K562 (cell line): ENCODE data around the gene SNAP23. TPM values are rescaled to one million over a fixed set of nuclear protein-coding genes. Genes with fewer than 3 reads are reported as not detected.

Experiments used
- CREM ChIP-seq: IDR thresholded peaks from 2 replicates; pipeline ENCODE4 v1.6.1; 2014; ENCODE audit warnings: antibody characterized with exemption, low read depth
- HDAC2 ChIP-seq: fragments of 450-650 bp; IDR thresholded peaks from 2 replicates; pipeline ENCODE4 v1.6.1; 2016; ENCODE audit warnings: mild to moderate bottlenecking
- HMGN3 ChIP-seq: IDR thresholded peaks from 2 replicates; pipeline ENCODE4 v1.6.1; 2011; ENCODE audit warnings: borderline replicate concordance, low read depth, mild to moderate bottlenecking, mixed read lengths, low read length; ENCODE audit not compliant: insufficient read length; ENCODE audit errors: extremely low read depth
- HNRNPK ChIP-seq: fragments of 200-400 bp; formaldehyde crosslinking; IDR thresholded peaks from one replicate; pipeline ENCODE4 v1.6.1; 2018; ENCODE audit warnings: mild to moderate bottlenecking, low read depth, low read length; ENCODE audit not compliant: poor library complexity, severe bottlenecking
- KDM1A ChIP-seq, 2 experiments: fragments of 450-650 bp; IDR thresholded peaks; 2 replicates each; pipeline ENCODE4 v1.6.1; 2016; ENCODE audit warnings: mild to moderate bottlenecking in 2 of 2
- KLF13 ChIP-seq: fragments of 450-650 bp; IDR thresholded peaks from 2 replicates; pipeline ENCODE4 v1.6.1; 2016; ENCODE audit warnings: missing genetic modification characterization, low read depth, mild to moderate bottlenecking, missing compliant biosample characterization, moderate library complexity, borderline replicate concordance
- MAFF ChIP-seq: IDR thresholded peaks from 2 replicates; pipeline ENCODE4 v1.6.1; 2012; ENCODE audit warnings: low read length, improper control_type of control experiment
- MIER1 ChIP-seq: fragments of 450-650 bp; IDR thresholded peaks from 2 replicates; pipeline ENCODE4 v1.6.1; 2016; ENCODE audit warnings: antibody characterized with exemption, mild to moderate bottlenecking, low read depth
- PTBP1 ChIP-seq: fragments of 200-400 bp; formaldehyde crosslinking; IDR thresholded peaks from 2 replicates; pipeline ENCODE4 v1.6.1; 2017; ENCODE audit warnings: low read depth, low read length
- RBM25 ChIP-seq: fragments of 200-400 bp; formaldehyde crosslinking; IDR thresholded peaks from 2 replicates; pipeline ENCODE4 v1.6.1; 2018; ENCODE audit warnings: low read length, low read depth, moderate library complexity; ENCODE audit not compliant: severe bottlenecking
- RCOR1 ChIP-seq, 2 experiments: IDR thresholded peaks; 2 replicates each; pipeline ENCODE4 v1.6.1; 2012; ENCODE audit warnings: low read depth in 2 of 2, low read length in 2 of 2, borderline replicate concordance in 1 of 2, improper control_type of control experiment in 1 of 2
- TCF3 ChIP-seq: sonication (generic); formaldehyde crosslinking; IDR thresholded peaks from 2 replicates; pipeline ENCODE4 v1.4.0; 2020; ENCODE audit warnings: mild to moderate bottlenecking, missing genetic modification reagents
- ZBTB17 ChIP-seq: fragments of 450-650 bp; formaldehyde crosslinking; IDR thresholded peaks from 2 replicates; pipeline ENCODE4 v1.4.0; 2020; ENCODE audit warnings: mild to moderate bottlenecking
- ZFX ChIP-seq: sonication (generic); formaldehyde crosslinking; IDR thresholded peaks from 2 replicates; pipeline ENCODE4 v1.8.0; 2022; ENCODE audit warnings: mild to moderate bottlenecking, missing genetic modification reagents, moderate library complexity
- ZNF175 ChIP-seq: fragments of 200-800 bp; sonication (Bioruptor generic); IDR thresholded peaks from 2 replicates; pipeline ENCODE4 v1.6.1; 2016; ENCODE audit warnings: low read depth, mild to moderate bottlenecking, missing genetic modification characterization, missing compliant biosample characterization
- ZNF212 ChIP-seq: fragments of 450-650 bp; formaldehyde crosslinking; IDR thresholded peaks from 2 replicates; pipeline ENCODE4 v1.4.0; 2020; ENCODE audit warnings: mild to moderate bottlenecking
- ZNF282 ChIP-seq: sonication (generic); formaldehyde crosslinking; IDR thresholded peaks from 2 replicates; pipeline ENCODE4 v1.8.1; 2023; ENCODE audit warnings: missing genetic modification reagents
- ZNF583 ChIP-seq: fragments of 250-450 bp; sonication (Bioruptor Pico); IDR thresholded peaks from 2 replicates; pipeline ENCODE4 v1.4.0; 2020
- ZNF644 ChIP-seq: fragments of 200-800 bp; sonication (Bioruptor generic); IDR thresholded peaks from 2 replicates; pipeline ENCODE4 v1.6.1; 2016; ENCODE audit warnings: low read depth, missing genetic modification characterization, missing compliant biosample characterization
- ZZZ3 ChIP-seq: fragments of 450-650 bp; IDR thresholded peaks from 2 replicates; pipeline ENCODE4 v1.6.1; 2016; ENCODE audit warnings: antibody characterized with exemption, mild to moderate bottlenecking, moderate library complexity
- polyA plus RNA-seq, 8 experiments: library from polyadenylated mRNA; depleted of rRNA in 4 of 8; stranded (reverse) in 5 of 8; unstranded in 3 of 8; fragments of >200 nt; fragmentation: Nextera tagmentation in 2 of 8; fragmentation: Illumina TruSeq in 1 of 8; extraction: Ambion mirVana in 2 of 8; extraction: Trizol in 1 of 8; gene quantifications; 2 replicates each; pipeline versions ENCODE4 v1.2.1 to v1.2.3, GENCODE V29; 2011 to 2014; ENCODE audit warnings: inconsistent platforms in 1 of 8, missing spikeins in 1 of 8
- total RNA-seq, 7 experiments: library from RNA; depleted of rRNA in 6 of 7; stranded (reverse); fragments of >200 nt in 6 of 7; fragmentation: Illumina TruSeq in 2 of 7; extraction: Trizol in 2 of 7; gene quantifications; 2 replicates each; pipeline versions ENCODE4 v1.2.1 to v1.2.3, GENCODE V29; 2011 to 2021; ENCODE audit warnings: low replicate concordance in 1 of 7
- TF ChIP-seq, protein P1 (sequence below): fragments of 450-650 bp; IDR thresholded peaks from 2 replicates; pipeline ENCODE4 v1.6.1; 2016; ENCODE audit warnings: mild to moderate bottlenecking, moderate library complexity

Gene SNAP23
- total and polyA plus RNA-seq, 9 of the 15 experiments (the other 6 are each of a cell fraction or from before 2014, with no cell fraction given) = 78.9 to 168 (median 117) TPM

DNA sequence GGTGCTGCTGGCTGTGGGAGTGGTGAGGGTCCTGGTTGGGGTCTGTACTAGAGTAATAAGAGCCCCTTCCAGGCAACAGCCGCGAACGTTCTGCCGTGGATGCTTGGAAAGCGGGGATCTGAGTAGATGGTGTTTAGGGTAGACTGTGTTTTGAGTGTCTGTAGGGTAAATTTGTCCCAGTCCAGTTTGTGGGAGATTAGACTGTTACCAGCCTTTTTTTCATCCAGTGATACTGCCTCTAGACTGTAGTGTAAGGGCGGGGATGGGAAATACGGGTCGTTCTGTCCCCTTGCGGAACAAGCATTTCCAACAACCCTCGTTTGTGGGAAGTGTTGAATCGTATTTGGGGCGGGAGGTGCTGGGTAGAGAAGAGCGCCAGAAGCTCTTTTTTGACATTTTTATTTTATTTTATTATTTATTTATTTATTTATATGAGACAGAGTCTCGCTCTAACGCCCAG, 53.6 kb downstream of the SNAP23 start (continued):
- no peak for TF ChIP-seq PTBP1
- TF ChIP-seq ZNF644 (tag) = no peak
- TF ChIP-seq ZZZ3 = no peak
- TF ChIP-seq, protein P1, sequence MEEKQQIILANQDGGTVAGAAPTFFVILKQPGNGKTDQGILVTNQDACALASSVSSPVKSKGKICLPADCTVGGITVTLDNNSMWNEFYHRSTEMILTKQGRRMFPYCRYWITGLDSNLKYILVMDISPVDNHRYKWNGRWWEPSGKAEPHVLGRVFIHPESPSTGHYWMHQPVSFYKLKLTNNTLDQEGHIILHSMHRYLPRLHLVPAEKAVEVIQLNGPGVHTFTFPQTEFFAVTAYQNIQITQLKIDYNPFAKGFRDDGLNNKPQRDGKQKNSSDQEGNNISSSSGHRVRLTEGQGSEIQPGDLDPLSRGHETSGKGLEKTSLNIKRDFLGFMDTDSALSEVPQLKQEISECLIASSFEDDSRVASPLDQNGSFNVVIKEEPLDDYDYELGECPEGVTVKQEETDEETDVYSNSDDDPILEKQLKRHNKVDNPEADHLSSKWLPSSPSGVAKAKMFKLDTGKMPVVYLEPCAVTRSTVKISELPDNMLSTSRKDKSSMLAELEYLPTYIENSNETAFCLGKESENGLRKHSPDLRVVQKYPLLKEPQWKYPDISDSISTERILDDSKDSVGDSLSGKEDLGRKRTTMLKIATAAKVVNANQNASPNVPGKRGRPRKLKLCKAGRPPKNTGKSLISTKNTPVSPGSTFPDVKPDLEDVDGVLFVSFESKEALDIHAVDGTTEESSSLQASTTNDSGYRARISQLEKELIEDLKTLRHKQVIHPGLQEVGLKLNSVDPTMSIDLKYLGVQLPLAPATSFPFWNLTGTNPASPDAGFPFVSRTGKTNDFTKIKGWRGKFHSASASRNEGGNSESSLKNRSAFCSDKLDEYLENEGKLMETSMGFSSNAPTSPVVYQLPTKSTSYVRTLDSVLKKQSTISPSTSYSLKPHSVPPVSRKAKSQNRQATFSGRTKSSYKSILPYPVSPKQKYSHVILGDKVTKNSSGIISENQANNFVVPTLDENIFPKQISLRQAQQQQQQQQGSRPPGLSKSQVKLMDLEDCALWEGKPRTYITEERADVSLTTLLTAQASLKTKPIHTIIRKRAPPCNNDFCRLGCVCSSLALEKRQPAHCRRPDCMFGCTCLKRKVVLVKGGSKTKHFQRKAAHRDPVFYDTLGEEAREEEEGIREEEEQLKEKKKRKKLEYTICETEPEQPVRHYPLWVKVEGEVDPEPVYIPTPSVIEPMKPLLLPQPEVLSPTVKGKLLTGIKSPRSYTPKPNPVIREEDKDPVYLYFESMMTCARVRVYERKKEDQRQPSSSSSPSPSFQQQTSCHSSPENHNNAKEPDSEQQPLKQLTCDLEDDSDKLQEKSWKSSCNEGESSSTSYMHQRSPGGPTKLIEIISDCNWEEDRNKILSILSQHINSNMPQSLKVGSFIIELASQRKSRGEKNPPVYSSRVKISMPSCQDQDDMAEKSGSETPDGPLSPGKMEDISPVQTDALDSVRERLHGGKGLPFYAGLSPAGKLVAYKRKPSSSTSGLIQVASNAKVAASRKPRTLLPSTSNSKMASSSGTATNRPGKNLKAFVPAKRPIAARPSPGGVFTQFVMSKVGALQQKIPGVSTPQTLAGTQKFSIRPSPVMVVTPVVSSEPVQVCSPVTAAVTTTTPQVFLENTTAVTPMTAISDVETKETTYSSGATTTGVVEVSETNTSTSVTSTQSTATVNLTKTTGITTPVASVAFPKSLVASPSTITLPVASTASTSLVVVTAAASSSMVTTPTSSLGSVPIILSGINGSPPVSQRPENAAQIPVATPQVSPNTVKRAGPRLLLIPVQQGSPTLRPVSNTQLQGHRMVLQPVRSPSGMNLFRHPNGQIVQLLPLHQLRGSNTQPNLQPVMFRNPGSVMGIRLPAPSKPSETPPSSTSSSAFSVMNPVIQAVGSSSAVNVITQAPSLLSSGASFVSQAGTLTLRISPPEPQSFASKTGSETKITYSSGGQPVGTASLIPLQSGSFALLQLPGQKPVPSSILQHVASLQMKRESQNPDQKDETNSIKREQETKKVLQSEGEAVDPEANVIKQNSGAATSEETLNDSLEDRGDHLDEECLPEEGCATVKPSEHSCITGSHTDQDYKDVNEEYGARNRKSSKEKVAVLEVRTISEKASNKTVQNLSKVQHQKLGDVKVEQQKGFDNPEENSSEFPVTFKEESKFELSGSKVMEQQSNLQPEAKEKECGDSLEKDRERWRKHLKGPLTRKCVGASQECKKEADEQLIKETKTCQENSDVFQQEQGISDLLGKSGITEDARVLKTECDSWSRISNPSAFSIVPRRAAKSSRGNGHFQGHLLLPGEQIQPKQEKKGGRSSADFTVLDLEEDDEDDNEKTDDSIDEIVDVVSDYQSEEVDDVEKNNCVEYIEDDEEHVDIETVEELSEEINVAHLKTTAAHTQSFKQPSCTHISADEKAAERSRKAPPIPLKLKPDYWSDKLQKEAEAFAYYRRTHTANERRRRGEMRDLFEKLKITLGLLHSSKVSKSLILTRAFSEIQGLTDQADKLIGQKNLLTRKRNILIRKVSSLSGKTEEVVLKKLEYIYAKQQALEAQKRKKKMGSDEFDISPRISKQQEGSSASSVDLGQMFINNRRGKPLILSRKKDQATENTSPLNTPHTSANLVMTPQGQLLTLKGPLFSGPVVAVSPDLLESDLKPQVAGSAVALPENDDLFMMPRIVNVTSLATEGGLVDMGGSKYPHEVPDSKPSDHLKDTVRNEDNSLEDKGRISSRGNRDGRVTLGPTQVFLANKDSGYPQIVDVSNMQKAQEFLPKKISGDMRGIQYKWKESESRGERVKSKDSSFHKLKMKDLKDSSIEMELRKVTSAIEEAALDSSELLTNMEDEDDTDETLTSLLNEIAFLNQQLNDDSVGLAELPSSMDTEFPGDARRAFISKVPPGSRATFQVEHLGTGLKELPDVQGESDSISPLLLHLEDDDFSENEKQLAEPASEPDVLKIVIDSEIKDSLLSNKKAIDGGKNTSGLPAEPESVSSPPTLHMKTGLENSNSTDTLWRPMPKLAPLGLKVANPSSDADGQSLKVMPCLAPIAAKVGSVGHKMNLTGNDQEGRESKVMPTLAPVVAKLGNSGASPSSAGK = no peak
- no peak for TF ChIP-seq ZNF212 (CRISPR knock-in tag)
- no peak for TF ChIP-seq RBM25
- TF ChIP-seq CREM = no peak
- TF ChIP-seq HMGN3 = no peak
- TF ChIP-seq KDM1A (IDR thresholded peaks at IDR 0.05) = no peak
- no peak for TF ChIP-seq ZBTB17
- TF ChIP-seq MAFF = no peak
- TF ChIP-seq ZFX (CRISPR knock-in tag) = no peak
- no peak for TF ChIP-seq ZNF175 (CRISPR knock-in tag)
- TF ChIP-seq KLF13 (tag) = no peak
- TF ChIP-seq HDAC2 = no peak
- TF ChIP-seq TCF3 (CRISPR knock-in tag) = no peak; the same call in 1 of the 2 replicates
- TF ChIP-seq MIER1 = peak; percentile 50; the same call in 1 of the 2 replicates
- TF ChIP-seq HNRNPK = no peak
- TF ChIP-seq ZNF282 (CRISPR knock-in tag) = no peak
- no peak for TF ChIP-seq ZNF583 (CRISPR knock-in tag)
- no peak for TF ChIP-seq RCOR1 (IDR thresholded peaks at IDR 0.05; ENCODE audit: borderline replicate concordance in 1 of 2, low read depth in 2 of 2, low read length in 2 of 2)
